GM12875 (cell line): Measurements from ENCODE around the gene HOXB2.
"Not testable (repeated sequence)": the region's sequence is repeated elsewhere in the genome, so short reads cannot be mapped to it uniquely, and the experiment has no call there.

Experiments used
- H3K4me3 ChIP-seq: one replicate; pipeline ENCODE4 v1.5.1; 2011; ENCODE audit warnings: low read depth, low read length, control low read depth
- TF ChIP-seq, protein P1 (sequence below): IDR thresholded peaks from 2 replicates; pipeline ENCODE4 v1.5.1; 2011; ENCODE audit warnings: low read depth, mild to moderate bottlenecking, control low read depth, inconsistent platforms, low read length, moderate library complexity, borderline replicate concordance; ENCODE audit not compliant: insufficient read depth

Gene HOXB2

DNA sequence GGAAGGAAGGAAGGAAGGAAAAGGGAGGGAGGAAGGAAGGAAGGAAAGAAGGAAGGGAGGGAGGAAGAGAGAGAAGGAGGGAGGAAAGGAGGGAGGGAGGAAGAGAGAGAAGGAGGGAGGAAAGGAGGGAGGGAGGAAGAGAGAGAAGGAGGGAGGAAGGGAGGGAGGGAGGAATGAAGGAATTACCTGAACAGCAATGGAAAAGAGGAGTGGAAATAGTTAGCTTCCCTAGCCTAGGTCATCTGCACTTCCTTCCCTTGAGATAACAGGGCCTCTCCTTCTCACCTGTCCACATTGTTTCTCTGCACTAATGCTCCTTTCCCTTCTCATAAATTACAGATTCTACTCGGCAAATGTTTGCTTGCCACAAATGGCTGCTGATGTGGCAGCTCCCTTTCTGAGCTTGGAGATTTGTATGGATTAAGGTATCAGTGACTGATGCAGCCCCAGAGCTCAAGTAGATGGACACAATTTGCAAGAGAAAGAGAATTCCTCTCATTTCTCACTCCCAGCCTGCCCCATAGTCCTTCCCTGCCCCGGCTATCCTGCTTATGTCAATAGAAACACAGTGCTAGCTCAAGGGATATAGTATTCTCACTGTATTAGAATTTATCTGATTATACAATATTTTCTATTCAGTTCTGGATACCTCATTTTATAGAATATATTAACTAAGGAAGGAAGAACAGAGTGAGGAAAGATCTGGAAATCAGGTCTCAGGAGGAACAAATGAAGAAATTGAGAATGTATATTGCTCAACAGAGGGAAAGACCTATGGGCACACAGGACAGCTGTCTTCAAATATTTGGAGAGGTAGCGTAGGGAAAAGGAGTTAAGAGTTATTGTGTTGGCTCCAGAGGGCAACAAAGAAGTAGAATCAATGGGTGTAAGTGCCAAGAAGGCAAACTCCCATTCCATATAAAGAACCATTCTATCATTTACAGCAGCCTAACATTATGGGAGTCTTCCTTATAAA, 28.7 kb downstream of the HOXB2 start:
- no peak overlapping the region for H3K4me3 ChIP-seq
- TF ChIP-seq, protein P1, sequence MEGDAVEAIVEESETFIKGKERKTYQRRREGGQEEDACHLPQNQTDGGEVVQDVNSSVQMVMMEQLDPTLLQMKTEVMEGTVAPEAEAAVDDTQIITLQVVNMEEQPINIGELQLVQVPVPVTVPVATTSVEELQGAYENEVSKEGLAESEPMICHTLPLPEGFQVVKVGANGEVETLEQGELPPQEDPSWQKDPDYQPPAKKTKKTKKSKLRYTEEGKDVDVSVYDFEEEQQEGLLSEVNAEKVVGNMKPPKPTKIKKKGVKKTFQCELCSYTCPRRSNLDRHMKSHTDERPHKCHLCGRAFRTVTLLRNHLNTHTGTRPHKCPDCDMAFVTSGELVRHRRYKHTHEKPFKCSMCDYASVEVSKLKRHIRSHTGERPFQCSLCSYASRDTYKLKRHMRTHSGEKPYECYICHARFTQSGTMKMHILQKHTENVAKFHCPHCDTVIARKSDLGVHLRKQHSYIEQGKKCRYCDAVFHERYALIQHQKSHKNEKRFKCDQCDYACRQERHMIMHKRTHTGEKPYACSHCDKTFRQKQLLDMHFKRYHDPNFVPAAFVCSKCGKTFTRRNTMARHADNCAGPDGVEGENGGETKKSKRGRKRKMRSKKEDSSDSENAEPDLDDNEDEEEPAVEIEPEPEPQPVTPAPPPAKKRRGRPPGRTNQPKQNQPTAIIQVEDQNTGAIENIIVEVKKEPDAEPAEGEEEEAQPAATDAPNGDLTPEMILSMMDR: no peak

DNA sequence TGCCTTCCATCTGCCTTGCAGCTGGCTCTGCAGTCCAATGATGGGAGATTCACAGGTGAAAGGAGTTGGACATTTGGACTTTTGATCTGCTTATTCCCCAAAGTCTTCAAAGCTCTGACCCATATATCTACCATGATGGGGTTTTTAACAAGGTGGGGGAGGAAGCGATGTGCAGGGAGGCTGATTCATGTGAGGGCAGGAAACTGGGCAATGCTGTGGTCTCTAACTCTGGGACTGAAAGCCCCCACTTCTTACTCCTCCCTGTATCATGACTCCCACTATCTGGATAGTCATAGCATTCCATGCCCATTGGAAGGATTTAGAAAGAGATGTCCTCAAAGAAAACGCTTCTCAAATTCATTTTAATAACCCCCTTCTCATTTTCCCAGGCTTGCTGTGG, 30.4 kb downstream of the HOXB2 start:
- TF ChIP-seq, protein P1: no peak
- no peak overlapping the region for H3K4me3 ChIP-seq

DNA sequence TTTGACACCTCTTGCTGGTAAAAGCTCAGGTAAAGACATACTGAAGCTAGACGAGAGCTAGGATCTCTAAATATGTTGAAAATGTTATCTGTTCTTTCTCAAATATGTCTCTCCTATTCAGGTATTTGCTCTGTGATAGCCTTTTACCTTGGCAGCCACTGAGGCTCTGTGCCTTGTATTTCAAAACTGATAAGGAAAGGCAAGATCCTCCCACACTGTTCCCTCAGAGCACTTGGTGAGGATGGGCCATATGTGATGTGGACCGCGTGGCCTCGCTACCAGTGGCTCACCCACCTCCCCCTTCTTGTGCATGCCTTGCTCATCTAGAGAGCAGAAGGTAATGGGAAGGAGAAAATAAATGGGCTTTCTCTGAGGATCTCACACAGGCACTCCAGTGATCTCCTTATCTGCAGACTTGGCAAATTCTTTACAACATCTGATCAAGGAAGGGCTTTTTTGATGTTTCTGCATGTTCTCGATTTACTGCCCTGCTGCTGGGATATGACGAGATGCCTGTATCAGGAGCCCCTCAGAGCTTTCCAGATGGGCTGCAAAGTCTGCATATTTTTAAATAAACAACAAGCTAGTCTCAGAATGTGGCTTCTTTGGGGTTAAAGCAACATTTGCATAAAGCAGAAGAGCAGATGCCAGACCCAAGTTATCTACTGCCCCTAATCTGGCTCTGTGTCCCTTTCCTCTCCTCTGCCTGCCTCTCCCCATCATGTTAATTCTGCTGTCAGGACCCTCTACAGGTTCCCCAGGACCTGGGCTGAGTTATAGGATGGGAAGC, 31.0 kb downstream of the HOXB2 start:
- TF ChIP-seq, protein P1: no peak
- no peak overlapping the region for H3K4me3 ChIP-seq

DNA sequence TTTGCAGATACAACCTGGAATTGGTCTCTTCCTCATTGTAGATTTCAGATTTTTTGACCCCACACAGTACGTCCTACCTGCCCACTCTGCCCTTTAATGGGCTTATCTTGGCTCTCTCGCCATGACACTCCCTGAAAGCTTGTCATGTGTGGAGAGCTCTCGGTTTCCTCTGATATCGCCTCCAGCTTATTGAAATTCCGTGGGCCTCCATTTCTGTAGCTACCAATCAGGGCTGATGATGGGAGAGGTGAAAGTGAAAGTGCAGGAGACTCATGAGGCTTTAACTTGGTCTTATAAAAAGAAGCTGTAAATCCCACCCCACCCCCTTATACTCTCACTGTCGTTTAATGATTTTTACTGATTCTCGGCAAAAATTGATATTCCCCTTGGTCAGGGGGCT, 31.8 kb downstream of the HOXB2 start:
- H3K4me3 ChIP-seq: no peak overlapping the region
- TF ChIP-seq, protein P1: no peak

DNA sequence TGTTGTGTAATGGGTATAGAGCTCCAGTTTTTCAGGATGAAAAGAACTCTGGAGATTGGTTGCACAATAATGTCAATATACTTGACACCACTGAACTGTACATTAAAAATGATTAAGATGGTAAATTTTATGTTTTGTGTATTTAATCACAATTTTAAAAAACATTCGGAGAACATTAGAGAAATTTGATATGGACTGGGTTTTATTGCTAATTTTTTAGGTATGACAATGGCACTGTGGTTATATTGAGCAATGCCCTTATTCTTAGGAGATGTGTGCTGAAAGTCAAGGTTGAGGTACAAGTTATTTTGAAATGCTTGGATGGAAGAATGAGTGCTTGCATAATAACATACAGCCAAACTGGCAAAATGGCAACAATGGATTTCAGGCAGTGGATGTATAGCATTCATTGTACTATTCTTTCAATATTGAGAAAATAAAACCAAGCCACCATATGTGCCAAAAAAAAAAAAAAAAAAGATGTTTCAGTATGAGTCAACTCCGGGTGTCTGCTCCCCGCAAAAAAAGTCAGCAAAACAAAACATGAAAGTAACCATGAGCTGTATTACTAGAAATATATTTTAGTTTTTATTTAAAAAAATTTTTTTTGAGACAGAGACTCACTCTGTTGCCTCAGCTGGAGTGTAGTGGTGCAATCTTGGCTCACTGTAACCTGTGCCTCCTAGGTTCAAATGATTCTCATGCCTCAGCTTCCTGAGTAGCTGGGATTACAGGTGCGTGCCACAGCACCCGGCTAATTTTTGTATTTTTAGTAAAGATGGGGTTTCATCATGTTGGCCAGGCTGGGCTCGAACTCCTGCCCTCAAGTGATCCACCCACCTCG, 33.9 kb downstream of the HOXB2 start:
- TF ChIP-seq, protein P1: no peak
- no peak overlapping the region for H3K4me3 ChIP-seq

DNA sequence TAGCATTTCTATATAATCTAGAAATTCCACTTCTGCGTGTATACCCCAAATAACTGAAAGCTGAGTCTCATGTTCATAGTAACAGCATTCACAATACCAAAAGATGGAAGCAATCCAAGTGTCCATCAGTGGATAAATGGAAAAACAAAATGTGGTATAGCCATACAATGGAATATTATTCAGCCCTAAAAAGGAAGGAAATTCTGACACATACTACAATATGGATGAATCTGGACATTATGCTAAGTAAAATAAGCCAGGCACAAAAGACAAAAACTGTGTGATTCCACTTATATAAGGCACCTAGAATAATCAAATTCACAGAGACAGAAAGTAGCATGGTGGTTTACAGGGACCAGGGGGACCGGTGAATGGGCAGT, 34.5 kb downstream of the HOXB2 start:
- TF ChIP-seq, protein P1: no peak
- no peak overlapping the region for H3K4me3 ChIP-seq

DNA sequence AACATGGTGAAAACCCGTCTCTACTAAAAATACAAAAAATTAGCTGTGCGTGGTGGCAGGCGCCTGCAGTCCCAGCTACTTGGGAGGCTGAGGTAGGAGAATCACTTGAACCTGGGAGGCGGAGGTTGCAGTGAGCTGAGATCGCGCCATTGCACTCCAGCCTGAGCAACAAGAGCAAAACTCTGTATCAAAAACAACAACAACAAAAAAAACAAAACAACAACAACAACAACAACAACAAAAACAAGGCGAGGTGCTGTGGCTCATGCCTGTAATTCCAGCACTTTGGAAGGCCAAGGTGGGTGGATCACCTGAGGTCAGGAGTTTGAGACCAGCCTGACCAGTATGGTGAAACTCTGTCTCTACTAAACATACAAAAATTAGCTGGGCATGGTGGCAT, 35.2 kb downstream of the HOXB2 start:
- not testable (repeated sequence) for H3K4me3 ChIP-seq
